Measurements from ENCODE around the gene NKD1. TPM values are rescaled to one million over a fixed set of nuclear protein-coding genes. Genes with fewer than 3 reads are reported as not detected.

Gene NKD1
- total RNA-seq, 2 experiments from 2014 or later, result 0.26 to 0.44 TPM

- DNase-seq (no peak), ATAC-seq (no peak)
- CTCF ChIA-PET, result interaction anchor here (2.2 kb wide), 1 partner anchor 119 kb away, joined by 7 read pairs; no protein-coding TSS in a partner anchor
- POLR2A ChIA-PET, result no interaction called here
- peaks cover 7% of the 10 kb centered on the region for H3K36me3 Mint-ChIP-seq (ENCODE audit: low read depth)
- H3K9me3 Mint-ChIP-seq (ENCODE audit: insufficient read depth), result peaks cover 13% of the 10 kb centered on the region
- H3K4me3 Mint-ChIP-seq, result no peak overlapping the region
- H3K4me1 Mint-ChIP-seq (ENCODE audit: low read depth), result peaks cover 11% of the 10 kb centered on the region
- H3K27ac Mint-ChIP-seq, result no peak overlapping the region
- peaks cover 70% of the 10 kb centered on the region for H3K27me3 Mint-ChIP-seq (ENCODE audit: low read depth)
Measured at GRCh38 chr16:50546125-50546524, 2.1 kb upstream of the NKD1 start.

- DNase-seq, result peak; percentile 85
- peaks cover 7% of the 10 kb centered on the region for H3K36me3 Mint-ChIP-seq (ENCODE audit: low read depth)
- peak overlapping the region; percentile 77 for H3K4me3 Mint-ChIP-seq
- CTCF ChIA-PET, result interaction anchor here (1.3 to 2.2 kb wide), 2 partner anchors 118 to 259 kb away, joined by 5 to 7 read pairs; no protein-coding TSS in a partner anchor
- peak overlapping the region; percentile 68 for H3K27ac Mint-ChIP-seq
- H3K9me3 Mint-ChIP-seq (ENCODE audit: insufficient read depth), result peaks cover 13% of the 10 kb centered on the region
- peak; percentile 80 for ATAC-seq
- H3K27me3 Mint-ChIP-seq (ENCODE audit: low read depth), result peaks cover 65% of the 10 kb centered on the region
- peaks cover 11% of the 10 kb centered on the region for H3K4me1 Mint-ChIP-seq (ENCODE audit: low read depth)
- POLR2A ChIA-PET, result no interaction called here
Measured at GRCh38 chr16:50547340-50548124, 664 bp upstream of the NKD1 start.

- ChIA-PET CTCF (interaction anchor here (1.9 kb wide), 1 partner anchor 257 kb away, joined by 4 read pairs; no protein-coding TSS in a partner anchor), POLR2A (no interaction called here)
- Mint-ChIP-seq H3K4me3 (peak overlapping the region; percentile 36), H3K4me1 (ENCODE audit: low read depth) (peaks cover 11% of the 10 kb centered on the region), H3K27ac (no peak overlapping the region), H3K36me3 (ENCODE audit: low read depth) (peaks cover 4% of the 10 kb centered on the region), H3K27me3 (ENCODE audit: low read depth) (peaks cover 61% of the 10 kb centered on the region), H3K9me3 (ENCODE audit: insufficient read depth) (peaks cover 4% of the 10 kb centered on the region)
- DNase-seq, result no peak
- no peak for ATAC-seq
Measured at GRCh38 chr16:50548909-50549560, 839 bp downstream of the NKD1 start.

GRCh38 chr16:50549561-50549915, 1.3 kb downstream of the NKD1 start:
- ATAC-seq (no peak), DNase-seq (no peak)
- Mint-ChIP-seq H3K27ac (no peak overlapping the region), H3K4me3 (no peak overlapping the region), H3K36me3 (ENCODE audit: low read depth) (no peaks in the 10 kb centered on the region), H3K4me1 (ENCODE audit: low read depth) (peaks cover 11% of the 10 kb centered on the region), H3K27me3 (ENCODE audit: low read depth) (peaks cover 56% of the 10 kb centered on the region), H3K9me3 (ENCODE audit: insufficient read depth) (peaks cover under 1% of the 10 kb centered on the region)
- ChIA-PET POLR2A (no interaction called here), CTCF (interaction anchor here (1.9 kb wide), 1 partner anchor 257 kb away, joined by 4 read pairs; no protein-coding TSS in a partner anchor)

GRCh38 chr16:50550035-50550434, 1.8 kb downstream of the NKD1 start:
- Mint-ChIP-seq H3K4me3 (no peak overlapping the region), H3K27ac (no peak overlapping the region), H3K9me3 (ENCODE audit: insufficient read depth) (no peaks in the 10 kb centered on the region), H3K27me3 (ENCODE audit: low read depth) (peaks cover 52% of the 10 kb centered on the region), H3K4me1 (ENCODE audit: low read depth) (peaks cover 11% of the 10 kb centered on the region), H3K36me3 (ENCODE audit: low read depth) (no peaks in the 10 kb centered on the region)
- no peak for ATAC-seq
- POLR2A ChIA-PET, result interaction anchor here (0.6 kb wide), 1 partner anchor 70 kb away, joined by 3 read pairs; no protein-coding TSS in a partner anchor
- CTCF ChIA-PET, result interaction anchor here (1.9 kb wide), 1 partner anchor 256 kb away, joined by 4 read pairs; no protein-coding TSS in a partner anchor
- no peak for DNase-seq

- Mint-ChIP-seq H3K27me3 (ENCODE audit: low read depth) (peaks cover 46% of the 10 kb centered on the region), H3K27ac (no peak overlapping the region), H3K36me3 (ENCODE audit: low read depth) (no peaks in the 10 kb centered on the region), H3K4me3 (no peak overlapping the region), H3K4me1 (ENCODE audit: low read depth) (peaks cover 11% of the 10 kb centered on the region), H3K9me3 (ENCODE audit: insufficient read depth) (no peaks in the 10 kb centered on the region)
- DNase-seq, result no peak
- no peak for ATAC-seq
- ChIA-PET POLR2A (no interaction called here), CTCF (interaction anchor here (0.8 to 1.9 kb wide), 2 partner anchors 114 to 255 kb away, joined by 4 read pairs; no protein-coding TSS in a partner anchor)
Measured at GRCh38 chr16:50550866-50551641, 2.9 kb downstream of the NKD1 start.

- POLR2A ChIA-PET, result no interaction called here
Measured at GRCh38 chr16:50552476-50553101, 4.4 kb downstream of the NKD1 start.

GRCh38 chr16:50553182-50553710, 5.0 kb downstream of the NKD1 start:
- DNase-seq, result no peak
- Mint-ChIP-seq H3K9me3 (ENCODE audit: insufficient read depth) (no peaks in the 10 kb centered on the region), H3K27me3 (ENCODE audit: low read depth) (peaks cover 40% of the 10 kb centered on the region), H3K4me1 (ENCODE audit: low read depth) (peaks cover 4% of the 10 kb centered on the region), H3K36me3 (ENCODE audit: low read depth) (no peaks in the 10 kb centered on the region), H3K4me3 (no peak overlapping the region), H3K27ac (no peak overlapping the region)
- ChIA-PET POLR2A (no interaction called here), CTCF (no interaction called here)
- no peak for ATAC-seq

More at GRCh38 chr16:50552476-50553101, 4.4 kb downstream of the NKD1 start:
- CTCF ChIA-PET, result no interaction called here
- ATAC-seq (no peak), DNase-seq (no peak)
- Mint-ChIP-seq H3K27ac (no peak overlapping the region), H3K36me3 (ENCODE audit: low read depth) (no peaks in the 10 kb centered on the region), H3K27me3 (ENCODE audit: low read depth) (peaks cover 40% of the 10 kb centered on the region), H3K9me3 (ENCODE audit: insufficient read depth) (no peaks in the 10 kb centered on the region), H3K4me1 (ENCODE audit: low read depth) (peaks cover 5% of the 10 kb centered on the region), H3K4me3 (no peak overlapping the region)

- POLR2A ChIA-PET, result no interaction called here
- Mint-ChIP-seq H3K27me3 (ENCODE audit: low read depth) (peaks cover 38% of the 10 kb centered on the region), H3K4me3 (no peak overlapping the region), H3K9me3 (ENCODE audit: insufficient read depth) (no peaks in the 10 kb centered on the region), H3K4me1 (ENCODE audit: low read depth) (peaks cover 3% of the 10 kb centered on the region), H3K27ac (no peak overlapping the region), H3K36me3 (ENCODE audit: low read depth) (no peaks in the 10 kb centered on the region)
- ATAC-seq (no peak), DNase-seq (no peak)
- CTCF ChIA-PET, result no interaction called here
Measured at GRCh38 chr16:50553731-50554360, 5.7 kb downstream of the NKD1 start.

- H3K4me3 Mint-ChIP-seq, result no peak overlapping the region
- CTCF ChIA-PET, result no interaction called here
- H3K4me1 Mint-ChIP-seq (ENCODE audit: low read depth), result no peaks in the 10 kb centered on the region
- DNase-seq, result no peak
- H3K27ac Mint-ChIP-seq, result no peak overlapping the region
- peaks cover 24% of the 10 kb centered on the region for H3K27me3 Mint-ChIP-seq (ENCODE audit: low read depth)
- ATAC-seq, result no peak
- H3K9me3 Mint-ChIP-seq (ENCODE audit: insufficient read depth), result no peaks in the 10 kb centered on the region
- no peaks in the 10 kb centered on the region for H3K36me3 Mint-ChIP-seq (ENCODE audit: low read depth)
- POLR2A ChIA-PET, result no interaction called here
Measured at GRCh38 chr16:50555269-50555875, 7.2 kb downstream of the NKD1 start.

Data from activated CD8-positive, alpha-beta T cell treated with anti-CD3 and anti-CD28 coated beads, Interleukin-2, amount 10 ng/mL, durations not matched to agents 7 days and 5 days (primary cell).